ENCODE results near the gene TMEM270.

GRCh38 chr7:73815436-73815835, 45.5 kb upstream of the TMEM270 start:
- TF ChIP-seq CTCF (IDR thresholded peaks at IDR 0.05; ENCODE audit: low read depth, low read length) (no peak), POLR2A (IDR thresholded peaks at IDR 0.05; ENCODE audit: extremely low read depth, insufficient read length) (no peak), MYC (IDR thresholded peaks at IDR 0.05; ENCODE audit: low read depth, low read length) (no peak), MAX (IDR thresholded peaks at IDR 0.05; ENCODE audit: low read depth, low read length) (no peak)
